IMR-90 (cell line): ENCODE data around the gene AKAP1. TPM values are rescaled to one million over a fixed set of nuclear protein-coding genes. Genes with fewer than 3 reads are reported as not detected.

Experiments
- ATAC-seq: fragments of 200-7000 bp; cut with Tn5 transposase; 2 replicates; pipeline ENCODE4 v1.9.1; 2020; ENCODE audit warnings: low read depth, mild to moderate bottlenecking, moderate library complexity
- BruUV-seq: library from RNA; stranded (reverse); fragments of 400-500 nt; replicated peaks from 2 replicates; lab custom pipeline; 2021; lab: Mats Ljungman, UMichigan
- CTCF ChIA-PET: fragments of 300-600 bp; formaldehyde crosslinking; extraction: SDS; loops from one replicate; lab custom pipeline; 2021; ENCODE audit warnings: antibody characterized with exemption; lab: Yijun Ruan, JAX
- POLR2A ChIA-PET: fragments of 300-600 bp; sonication (Branson Sonifier 250); formaldehyde crosslinking; loops from one replicate; lab custom pipeline; 2022; ENCODE audit warnings: antibody characterized with exemption; ENCODE audit not compliant: unreplicated experiment; lab: Charles Lee
- DNase-seq: peaks from one replicate; pipeline ENCODE4 v3.0.0; 2013
- H2AFZ ChIP-seq: replicated peaks from 2 replicates; pipeline ENCODE3; 2013; ENCODE audit warnings: low read length, mild to moderate bottlenecking; ENCODE audit not compliant: poor library complexity
- H2AK5ac ChIP-seq: 2 replicates; pipeline ENCODE4 v1.6.1; 2013; ENCODE audit warnings: low read depth, low read length, inconsistent platforms
- H2AK9ac ChIP-seq: replicated peaks from 2 replicates; pipeline ENCODE3; 2013; ENCODE audit warnings: mild to moderate bottlenecking, low read depth, low read length, moderate library complexity; ENCODE audit not compliant: poor library complexity
- H2BK120ac ChIP-seq: 2 replicates; pipeline ENCODE4 v1.6.1; 2013; ENCODE audit warnings: low read depth, low read length, inconsistent platforms
- H2BK15ac ChIP-seq: 3 replicates; pipeline ENCODE4 v1.6.1; 2013; ENCODE audit warnings: low read depth, low read length, inconsistent platforms
- H2BK20ac ChIP-seq: 2 replicates; pipeline ENCODE4 v1.6.1; 2013; ENCODE audit warnings: low read depth, mild to moderate bottlenecking, inconsistent platforms, low read length, moderate library complexity
- H2BK5ac ChIP-seq: 2 replicates; pipeline ENCODE4 v1.6.1; 2013; ENCODE audit warnings: mild to moderate bottlenecking, low read depth, low read length, inconsistent platforms; ENCODE audit not compliant: poor library complexity, severe bottlenecking
- H3K14ac ChIP-seq: replicated peaks from 2 replicates; pipeline ENCODE4 v1.6.1; 2013; ENCODE audit warnings: low read depth, low read length, inconsistent platforms
- H3K18ac ChIP-seq: 2 replicates; pipeline ENCODE4 v1.6.1; 2013; ENCODE audit warnings: low read depth, low read length, control low read depth
- H3K23ac ChIP-seq: 2 replicates; pipeline ENCODE4 v1.6.1; 2013; ENCODE audit warnings: low read depth, low read length, inconsistent platforms
- H3K27ac ChIP-seq: 2 replicates; pipeline ENCODE4 v1.5.1; 2013; ENCODE audit warnings: mild to moderate bottlenecking, control low read depth, low read length; ENCODE audit not compliant: insufficient read depth
- H3K27me3 ChIP-seq: 2 replicates; pipeline ENCODE4 v1.6.1; 2013; ENCODE audit warnings: low read length; ENCODE audit not compliant: control insufficient read depth, insufficient read depth
- H3K36me3 ChIP-seq: 2 replicates; pipeline ENCODE4 v1.6.1; 2013; ENCODE audit warnings: low read length, mixed read lengths; ENCODE audit not compliant: control insufficient read depth, insufficient read depth
- H3K4ac ChIP-seq: 2 replicates; pipeline ENCODE4 v1.6.1; 2013; ENCODE audit warnings: low read depth, low read length, inconsistent platforms
- H3K4me1 ChIP-seq: 2 replicates; pipeline ENCODE4 v1.6.1; 2013; ENCODE audit warnings: low read length, mixed read lengths; ENCODE audit not compliant: control insufficient read depth, insufficient read depth
- H3K4me2 ChIP-seq: 2 replicates; pipeline ENCODE4 v1.6.1; 2013; ENCODE audit warnings: low read depth, mild to moderate bottlenecking, control low read depth, low read length, moderate library complexity
- H3K4me3 ChIP-seq: 2 replicates; pipeline ENCODE4 v1.5.1; 2013; ENCODE audit warnings: low read depth, mild to moderate bottlenecking, control low read depth, low read length, moderate library complexity; ENCODE audit not compliant: insufficient read depth
- H3K56ac ChIP-seq: 2 replicates; pipeline ENCODE4 v1.6.1; 2013; ENCODE audit warnings: low read length, inconsistent platforms; ENCODE audit not compliant: insufficient read depth; ENCODE audit errors: extremely low read depth
- H3K79me1 ChIP-seq, 2 experiments: 2 replicates each; pipeline ENCODE4 v1.6.1; 2013; ENCODE audit warnings: low read length in 2 of 2, inconsistent platforms in 1 of 2, low read depth in 1 of 2
- H3K9ac ChIP-seq: 2 replicates; pipeline ENCODE4 v1.6.1; 2013; ENCODE audit warnings: low read depth, low read length, control low read depth
- H3K9me1 ChIP-seq: 2 replicates; pipeline ENCODE4 v1.6.1; 2013; ENCODE audit warnings: low read length, inconsistent platforms; ENCODE audit not compliant: insufficient read depth
- H3K9me3 ChIP-seq: 2 replicates; pipeline ENCODE4 v1.6.1; 2013; ENCODE audit warnings: low read length; ENCODE audit not compliant: control insufficient read depth, insufficient read depth
- H4K20me1 ChIP-seq: 2 replicates; pipeline ENCODE4 v1.6.1; 2013; ENCODE audit warnings: low read length, inconsistent platforms; ENCODE audit not compliant: insufficient read depth
- H4K5ac ChIP-seq: 2 replicates; pipeline ENCODE4 v1.6.1; 2013; ENCODE audit warnings: mild to moderate bottlenecking, low read depth, low read length, control low read depth
- H4K8ac ChIP-seq, 2 experiments: 2 replicates each; pipeline ENCODE4 v1.6.1; 2013; ENCODE audit warnings: low read depth in 2 of 2, low read length in 2 of 2, control low read depth in 1 of 2, inconsistent platforms in 1 of 2
- H4K91ac ChIP-seq: 2 replicates; pipeline ENCODE4 v1.6.1; 2013; ENCODE audit warnings: low read depth, low read length, inconsistent platforms; ENCODE audit not compliant: insufficient read depth
- BHLHE40 ChIP-seq: fragments of 150-350 bp; IDR thresholded peaks from 2 replicates; pipeline ENCODE4 v1.6.1; 2016; ENCODE audit warnings: mild to moderate bottlenecking, low read depth, low read length
- CEBPB ChIP-seq: IDR thresholded peaks from 2 replicates; pipeline ENCODE4 v1.6.1; 2012; ENCODE audit warnings: low read depth, low read length, improper control_type of control experiment
- ELK1 ChIP-seq: fragments of 150-350 bp; IDR thresholded peaks from 2 replicates; pipeline ENCODE4 v1.6.1; 2016; ENCODE audit warnings: low read depth, mild to moderate bottlenecking, low read length, moderate library complexity, borderline replicate concordance
- FOS ChIP-seq: fragments of 150-350 bp; IDR thresholded peaks from 2 replicates; pipeline ENCODE4 v1.6.1; 2016; ENCODE audit warnings: low read depth, low read length
- MAFK ChIP-seq: IDR thresholded peaks from 2 replicates; pipeline ENCODE4 v1.6.1; 2012; ENCODE audit warnings: low read depth, low read length, improper control_type of control experiment
- MXI1 ChIP-seq: IDR thresholded peaks from 2 replicates; pipeline ENCODE4 v1.6.1; 2012; ENCODE audit warnings: low read depth, mild to moderate bottlenecking, low read length, moderate library complexity, borderline replicate concordance
- NFE2L2 ChIP-seq: fragments of 150-350 bp; IDR thresholded peaks from 2 replicates; pipeline ENCODE4 v1.6.1; 2016; ENCODE audit warnings: low read depth, mild to moderate bottlenecking, low read length
- RAD21 ChIP-seq: IDR thresholded peaks from 2 replicates; pipeline ENCODE4 v1.6.1; 2012; ENCODE audit warnings: low read length, improper control_type of control experiment
- RCOR1 ChIP-seq: IDR thresholded peaks from 2 replicates; pipeline ENCODE4 v1.6.1; 2012; ENCODE audit warnings: mild to moderate bottlenecking, low read length, improper control_type of control experiment; ENCODE audit not compliant: insufficient replicate concordance
- RFX5 ChIP-seq: IDR thresholded peaks from 2 replicates; pipeline ENCODE4 v1.8.0; 2012; ENCODE audit warnings: low read depth, mild to moderate bottlenecking, low read length, moderate library complexity
- WGBS, 2 experiments: methylation state at CpG; one replicate each; pipeline versions ENCODE4 v1.1.5 to v1.1.7; 2013; ENCODE audit warnings: missing lambda C conversion rate in 2 of 2; ENCODE audit not compliant: insufficient read length in 1 of 2; ENCODE audit errors: extremely low coverage in 2 of 2; 5-methylcytosine and 5-hydroxymethylcytosine counted together
- dilution Hi-C: fragments of 300-500 bp; cut with HindIII; formaldehyde crosslinking; loops from one replicate; pipeline ENCODE4 v1.14.3; 2018; ENCODE audit warnings: low sequenced_read_pairs; ENCODE audit not compliant: unreplicated experiment
- in situ Hi-C: fragments of 300-500 bp; cut with MboI; formaldehyde crosslinking; loops from 3 replicates; pipeline ENCODE4 v1.14.3; 2019; ENCODE audit warnings: low sequenced_read_pairs, inconsistent platforms, mixed read lengths
- intact Hi-C: fragments of 100-400 bp; cut with micrococcal nuclease; formaldehyde crosslinking; loops from 2 replicates; pipeline ENCODE4 v1.10.0; 2022
- polyA plus RNA-seq, 3 experiments: library from polyadenylated mRNA; depleted of rRNA; stranded (reverse); fragments of >200 nt; gene quantifications; 2 replicates each; pipeline ENCODE4 v1.2.3, GENCODE V29; 2012; ENCODE audit warnings: low replicate concordance in 1 of 3
- total RNA-seq: library from RNA; depleted of rRNA; stranded (reverse); fragments of >200 nt; gene quantifications from 2 replicates; pipeline ENCODE4 v1.2.3, GENCODE V29; 2012
- TF ChIP-seq, protein P1 (sequence below): fragments of 150-350 bp; IDR thresholded peaks from 2 replicates; pipeline ENCODE4 v1.6.1; 2017; ENCODE audit warnings: mild to moderate bottlenecking, antibody characterized with exemption, low read length, low read depth
- TF ChIP-seq, protein P2 (sequence below): conservative IDR thresholded peaks from 2 replicates; pipeline ENCODE4 v1.5.1; 2012; ENCODE audit warnings: mild to moderate bottlenecking, low read depth, low read length, improper control_type of control experiment

The AKAP1 gene
- total and polyA plus RNA-seq, 2 of the 4 experiments (the other 2 are of a cell fraction): 10.2 to 17.4 TPM

- Histone ChIP-seq H3K4ac (no peak overlapping the region), H2BK15ac (no peak overlapping the region), H4K8ac (no peak overlapping the region), H3K56ac (no peak overlapping the region), H3K4me2 (no peak overlapping the region), H4K20me1 (no peaks in the 10 kb centered on the region), H3K27ac (no peak overlapping the region), H3K9ac (no peak overlapping the region), H3K79me1 (peaks cover 6 to 10% of the 10 kb centered on the region in 2 experiments; a peak in 1 of 4 replicates), H3K4me1 (no peaks in the 10 kb centered on the region), H2BK120ac (no peak overlapping the region), H3K14ac (no peak overlapping the region), H2BK5ac (no peak overlapping the region), H3K9me1 (no peaks in the 10 kb centered on the region), H3K23ac (no peak overlapping the region), H3K18ac (no peak overlapping the region), H4K91ac (no peak overlapping the region), H3K27me3 (no peaks in the 10 kb centered on the region), H2AFZ (no peak overlapping the region), H3K4me3 (no peak overlapping the region), H2BK20ac (no peak overlapping the region), H2AK5ac (no peak overlapping the region), H3K9me3 (no peaks in the 10 kb centered on the region), H4K5ac (no peak overlapping the region), H3K36me3 (no peaks in the 10 kb centered on the region), H2AK9ac (no peak overlapping the region)
- no peak for ATAC-seq
- in situ Hi-C loops (no loop called here), dilution Hi-C loops (no loop called here), intact Hi-C loops (no loop called here)
- ChIA-PET POLR2A (no interaction called here), CTCF (interaction anchor here (0.6 kb wide), 1 partner anchor 23 kb away, joined by 7 read pairs; no protein-coding TSS in a partner anchor)
- no peak for DNase-seq
- BruUV-seq: no TSS peak
- TF ChIP-seq MXI1 (no peak), RAD21 (no peak), FOS (no peak), CEBPB (no peak), MAFK (no peak), RCOR1 (no peak), ELK1 (no peak), NFE2L2 (no peak), RFX5 (no peak), BHLHE40 (no peak)
- TF ChIP-seq, protein P1, sequence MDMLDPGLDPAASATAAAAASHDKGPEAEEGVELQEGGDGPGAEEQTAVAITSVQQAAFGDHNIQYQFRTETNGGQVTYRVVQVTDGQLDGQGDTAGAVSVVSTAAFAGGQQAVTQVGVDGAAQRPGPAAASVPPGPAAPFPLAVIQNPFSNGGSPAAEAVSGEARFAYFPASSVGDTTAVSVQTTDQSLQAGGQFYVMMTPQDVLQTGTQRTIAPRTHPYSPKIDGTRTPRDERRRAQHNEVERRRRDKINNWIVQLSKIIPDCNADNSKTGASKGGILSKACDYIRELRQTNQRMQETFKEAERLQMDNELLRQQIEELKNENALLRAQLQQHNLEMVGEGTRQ: no peak
- TF ChIP-seq, protein P2, sequence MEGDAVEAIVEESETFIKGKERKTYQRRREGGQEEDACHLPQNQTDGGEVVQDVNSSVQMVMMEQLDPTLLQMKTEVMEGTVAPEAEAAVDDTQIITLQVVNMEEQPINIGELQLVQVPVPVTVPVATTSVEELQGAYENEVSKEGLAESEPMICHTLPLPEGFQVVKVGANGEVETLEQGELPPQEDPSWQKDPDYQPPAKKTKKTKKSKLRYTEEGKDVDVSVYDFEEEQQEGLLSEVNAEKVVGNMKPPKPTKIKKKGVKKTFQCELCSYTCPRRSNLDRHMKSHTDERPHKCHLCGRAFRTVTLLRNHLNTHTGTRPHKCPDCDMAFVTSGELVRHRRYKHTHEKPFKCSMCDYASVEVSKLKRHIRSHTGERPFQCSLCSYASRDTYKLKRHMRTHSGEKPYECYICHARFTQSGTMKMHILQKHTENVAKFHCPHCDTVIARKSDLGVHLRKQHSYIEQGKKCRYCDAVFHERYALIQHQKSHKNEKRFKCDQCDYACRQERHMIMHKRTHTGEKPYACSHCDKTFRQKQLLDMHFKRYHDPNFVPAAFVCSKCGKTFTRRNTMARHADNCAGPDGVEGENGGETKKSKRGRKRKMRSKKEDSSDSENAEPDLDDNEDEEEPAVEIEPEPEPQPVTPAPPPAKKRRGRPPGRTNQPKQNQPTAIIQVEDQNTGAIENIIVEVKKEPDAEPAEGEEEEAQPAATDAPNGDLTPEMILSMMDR: no peak
- no CpG with 5 or more reads among the region's 2 CpGs for WGBS, 2 experiments
Measured at GRCh38 chr17:57082441-57082840, 2.6 kb upstream of the AKAP1 start.
